BE2C (cell line): ENCODE data around the gene KCNQ1OT1.

ENCODE experiments used
- DNase-seq: peaks from one replicate; pipeline ENCODE4 v3.0.0-alpha.2; 2020
- H3K27me3 ChIP-seq: fragments of 250-450 bp; sonication (Bioruptor Pico); 2 replicates; pipeline ENCODE4 v1.5.1; 2020; ENCODE audit warnings: mild to moderate bottlenecking
- H3K36me3 ChIP-seq: fragments of 250-450 bp; sonication (Bioruptor Pico); 2 replicates; pipeline ENCODE4 v1.5.1; 2020; ENCODE audit warnings: mild to moderate bottlenecking
- H3K4me1 ChIP-seq: fragments of 250-450 bp; sonication (Bioruptor Pico); 2 replicates; pipeline ENCODE4 v1.5.1; 2020
- H3K4me3 ChIP-seq: 2 replicates; pipeline ENCODE4 v1.5.1; 2011; ENCODE audit warnings: low read depth, low read length
- H3K9me3 ChIP-seq: fragments of 250-450 bp; sonication (Bioruptor Pico); 2 replicates; pipeline ENCODE4 v1.5.1; 2020
- CTCF ChIP-seq: IDR thresholded peaks from 2 replicates; pipeline ENCODE4 v1.5.1; 2012; ENCODE audit warnings: mild to moderate bottlenecking, low read depth, low read length

KCNQ1OT1 gene

GRCh38 chr11:2698386-2699184 lies 1.2 kb downstream of the KCNQ1OT1 start:
- no peak for DNase-seq
- no peak for TF ChIP-seq CTCF
- Histone ChIP-seq H3K4me1 (peaks cover 10% of the 10 kb centered on the region), H3K4me3 (peak overlapping the region; percentile 92), H3K9me3 (no peaks in the 10 kb centered on the region), H3K27me3 (no peaks in the 10 kb centered on the region), H3K36me3 (no peaks in the 10 kb centered on the region)

DNA sequence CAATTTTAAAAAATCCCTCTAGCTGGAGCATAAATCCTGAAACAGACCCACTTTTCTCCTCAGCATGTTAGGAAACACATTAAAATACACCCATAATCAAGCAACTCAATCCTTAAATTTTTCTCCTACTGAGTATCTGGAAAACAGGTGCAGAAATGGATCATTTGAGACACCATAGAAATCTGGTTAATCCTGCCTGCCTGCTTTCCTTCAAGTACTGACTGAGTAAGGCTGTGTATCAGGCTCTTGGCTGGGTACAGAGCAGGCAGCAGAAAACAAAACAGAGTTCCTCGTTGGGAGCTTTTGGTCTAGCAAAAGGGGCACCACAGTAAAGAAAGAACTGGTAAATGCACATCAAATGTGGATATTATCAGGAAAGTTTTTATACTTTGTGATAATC lies 1.9 kb downstream of the KCNQ1OT1 start:
- Histone ChIP-seq H3K4me3 (peak overlapping the region; percentile 92), H3K27me3 (no peaks in the 10 kb centered on the region), H3K36me3 (no peaks in the 10 kb centered on the region), H3K4me1 (peaks cover 6% of the 10 kb centered on the region; the same call in 1 of the 2 replicates), H3K9me3 (no peaks in the 10 kb centered on the region)
- no peak for TF ChIP-seq CTCF
- DNase-seq, result no peak

GRCh38 chr11:2696455-2696854 lies 3.3 kb downstream of the KCNQ1OT1 start:
- Histone ChIP-seq H3K4me3 (no peak overlapping the region), H3K27me3 (no peaks in the 10 kb centered on the region), H3K9me3 (no peaks in the 10 kb centered on the region), H3K4me1 (peaks cover 6% of the 10 kb centered on the region; the same call in 1 of the 2 replicates), H3K36me3 (no peaks in the 10 kb centered on the region; the same call in 1 of the 2 replicates)
- no peak for TF ChIP-seq CTCF
- no peak for DNase-seq

DNA sequence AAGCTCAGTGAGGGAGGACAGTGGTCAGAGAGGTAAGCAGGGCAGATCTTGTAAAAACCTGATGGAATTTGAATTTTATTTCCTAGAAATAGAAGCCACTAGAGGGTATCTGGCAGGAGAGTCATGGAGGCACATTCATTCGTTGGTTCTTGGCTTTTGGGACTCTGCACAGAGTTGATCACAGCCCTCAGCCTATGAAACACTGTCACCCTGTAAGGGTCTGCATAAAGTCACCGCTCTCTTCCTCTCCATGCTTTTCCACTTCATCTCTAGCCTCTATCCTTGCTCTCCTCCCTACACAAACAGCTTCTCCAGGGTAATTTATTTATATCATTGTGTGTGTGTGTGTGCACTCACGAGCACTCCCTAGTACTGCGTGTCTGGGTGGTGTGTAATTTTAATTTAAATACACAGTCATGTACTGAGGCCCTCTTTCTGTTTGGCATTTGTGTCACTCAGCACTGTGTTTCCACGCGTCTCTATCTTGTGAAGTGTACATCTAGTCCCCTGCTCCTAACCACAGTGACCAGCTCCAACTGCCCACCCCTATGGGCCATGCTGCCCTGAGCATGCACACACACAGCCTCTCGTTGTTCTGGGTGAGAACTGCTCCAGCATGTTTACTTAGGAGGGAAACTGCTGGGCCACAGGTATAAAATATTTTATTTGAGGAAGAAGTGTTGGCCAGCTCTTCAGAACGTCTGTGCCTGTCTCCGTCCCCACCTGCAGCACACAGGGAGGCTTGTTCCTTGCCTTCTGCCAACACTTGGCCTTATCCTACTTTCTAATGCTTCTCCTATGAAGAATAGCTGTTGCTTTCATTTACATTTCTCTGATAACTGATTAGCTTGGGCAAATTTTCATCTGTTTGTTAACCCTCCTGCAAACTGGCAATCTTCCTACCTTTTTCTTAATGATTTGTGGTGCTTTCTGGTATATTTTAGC lies 4.5 kb downstream of the KCNQ1OT1 start:
- no peak for DNase-seq
- no peak for TF ChIP-seq CTCF
- H3K4me3 ChIP-seq, result no peak overlapping the region
- H3K36me3 ChIP-seq, result no peaks in the 10 kb centered on the region; the same call in 1 of the 2 replicates
- no peaks in the 10 kb centered on the region for H3K27me3 ChIP-seq
- no peaks in the 10 kb centered on the region for H3K9me3 ChIP-seq
- no peaks in the 10 kb centered on the region for H3K4me1 ChIP-seq

GRCh38 chr11:2694495-2694894 lies 5.3 kb downstream of the KCNQ1OT1 start:
- H3K4me3 ChIP-seq, result no peak overlapping the region
- no peaks in the 10 kb centered on the region for H3K27me3 ChIP-seq
- H3K9me3 ChIP-seq, result no peaks in the 10 kb centered on the region
- no peak for DNase-seq
- no peaks in the 10 kb centered on the region for H3K4me1 ChIP-seq
- TF ChIP-seq CTCF, result no peak
- no peaks in the 10 kb centered on the region; the same call in 1 of the 2 replicates for H3K36me3 ChIP-seq
